GM19240 (cell line): Measurements from ENCODE around the gene MRAS.
"Not testable (repeated sequence)": the region's sequence is repeated elsewhere in the genome, so short reads cannot be mapped to it uniquely, and the experiment has no call there.

Experiments
- DNase-seq: peaks from one replicate; pipeline ENCODE4 v3.0.0; 2011; ENCODE audit warnings: low spot score; ENCODE audit not compliant: insufficient read length

The MRAS gene

DNA sequence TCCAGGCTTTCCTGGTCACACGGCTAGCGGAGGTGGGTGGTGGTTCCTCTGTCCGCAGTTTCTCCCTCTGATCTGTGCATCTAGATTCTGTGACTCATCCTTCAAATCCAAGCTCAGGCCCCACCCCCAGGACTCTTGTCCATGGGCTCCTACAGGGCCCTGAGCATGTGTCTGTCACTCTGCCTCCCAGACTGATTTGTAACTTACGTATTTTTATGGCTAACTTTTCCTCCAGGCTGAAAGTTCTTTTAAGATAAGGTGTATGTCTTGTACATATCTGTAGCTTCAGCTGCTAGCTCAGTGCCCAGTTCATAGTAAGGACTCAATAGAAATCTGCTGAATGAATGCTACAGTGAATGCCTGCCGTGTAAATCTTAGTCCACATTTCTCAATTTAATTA lies 94.1 kb downstream of the MRAS start:
- DNase-seq = no peak

GRCh38 chr3:138443091-138443490 lies 94.7 kb downstream of the MRAS start:
- DNase-seq = no peak

DNA sequence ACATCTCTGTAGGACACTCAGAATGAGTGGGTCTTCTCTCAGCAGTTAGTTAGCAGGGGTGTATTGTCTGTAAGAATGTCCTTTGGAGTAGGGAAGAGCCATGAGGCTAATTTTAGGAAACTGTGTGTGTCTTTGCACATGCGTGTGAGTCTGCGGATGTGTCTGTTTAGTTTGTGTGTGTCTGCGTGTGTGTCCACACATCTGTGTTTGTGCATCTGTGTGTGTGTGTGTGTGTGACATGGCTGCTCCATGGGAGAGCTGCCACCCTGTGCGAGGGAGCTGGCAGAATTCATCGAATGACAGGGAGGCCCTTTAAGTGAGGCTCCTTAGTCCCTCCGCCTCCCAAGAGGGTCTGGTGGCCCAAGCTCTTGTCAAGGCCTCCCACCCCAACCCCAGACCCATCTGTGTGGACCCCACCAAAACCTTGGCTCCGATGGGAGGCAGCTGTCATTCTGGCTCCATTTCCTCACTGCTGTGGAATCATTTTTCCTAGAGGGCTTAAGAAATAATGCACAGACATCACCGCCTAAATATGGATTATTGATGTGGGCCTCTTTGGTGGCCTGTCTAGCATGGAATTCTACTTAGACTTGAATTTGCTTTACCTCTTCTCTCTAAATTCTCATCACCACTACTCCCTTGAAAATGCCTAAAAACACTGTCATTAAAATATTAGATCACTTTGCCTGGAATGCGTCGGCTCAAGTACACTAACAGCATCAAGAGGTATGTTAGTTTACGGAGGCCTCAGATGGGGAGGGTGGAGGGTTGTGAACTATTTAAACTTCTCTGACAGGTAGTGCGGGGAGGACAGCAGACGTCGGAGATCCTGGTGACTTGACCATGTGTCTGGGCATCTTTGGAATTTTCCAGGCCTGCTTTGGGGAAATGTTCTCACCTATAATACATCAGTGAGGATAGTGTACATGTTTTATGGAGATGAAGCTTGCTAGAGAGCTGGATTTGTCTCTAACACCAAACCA lies 95.4 kb downstream of the MRAS start:
- no peak for DNase-seq

GRCh38 chr3:138445236-138445635 lies 96.9 kb downstream of the MRAS start:
- DNase-seq = no peak

GRCh38 chr3:138445654-138446053 lies 97.3 kb downstream of the MRAS start:
- no peak for DNase-seq

- DNase-seq = no peak
Measured at GRCh38 chr3:138448631-138449030, 100.3 kb downstream of the MRAS start.

- DNase-seq = no peak
Measured at GRCh38 chr3:138449490-138449889, 101.1 kb downstream of the MRAS start.

DNA sequence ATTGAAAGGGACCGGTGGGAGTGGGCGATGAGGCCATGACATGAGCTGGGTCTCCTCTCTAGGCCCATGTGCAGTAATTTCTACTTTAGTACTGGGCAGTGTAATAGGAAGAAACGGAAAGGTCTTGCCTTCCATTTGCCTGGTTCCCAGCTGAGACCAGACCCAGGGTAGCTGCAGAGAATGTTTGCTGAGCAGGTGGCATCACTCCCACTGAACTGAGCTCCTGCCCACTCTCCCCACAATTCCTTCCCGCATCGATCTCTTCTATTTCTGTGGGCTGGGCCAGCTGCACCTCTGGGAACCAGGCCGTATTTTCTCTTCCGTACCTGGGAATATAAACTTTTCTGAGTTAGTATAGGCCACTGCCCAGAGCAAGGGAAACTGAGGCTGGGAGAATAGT lies 101.8 kb downstream of the MRAS start:
- DNase-seq = no peak

DNA sequence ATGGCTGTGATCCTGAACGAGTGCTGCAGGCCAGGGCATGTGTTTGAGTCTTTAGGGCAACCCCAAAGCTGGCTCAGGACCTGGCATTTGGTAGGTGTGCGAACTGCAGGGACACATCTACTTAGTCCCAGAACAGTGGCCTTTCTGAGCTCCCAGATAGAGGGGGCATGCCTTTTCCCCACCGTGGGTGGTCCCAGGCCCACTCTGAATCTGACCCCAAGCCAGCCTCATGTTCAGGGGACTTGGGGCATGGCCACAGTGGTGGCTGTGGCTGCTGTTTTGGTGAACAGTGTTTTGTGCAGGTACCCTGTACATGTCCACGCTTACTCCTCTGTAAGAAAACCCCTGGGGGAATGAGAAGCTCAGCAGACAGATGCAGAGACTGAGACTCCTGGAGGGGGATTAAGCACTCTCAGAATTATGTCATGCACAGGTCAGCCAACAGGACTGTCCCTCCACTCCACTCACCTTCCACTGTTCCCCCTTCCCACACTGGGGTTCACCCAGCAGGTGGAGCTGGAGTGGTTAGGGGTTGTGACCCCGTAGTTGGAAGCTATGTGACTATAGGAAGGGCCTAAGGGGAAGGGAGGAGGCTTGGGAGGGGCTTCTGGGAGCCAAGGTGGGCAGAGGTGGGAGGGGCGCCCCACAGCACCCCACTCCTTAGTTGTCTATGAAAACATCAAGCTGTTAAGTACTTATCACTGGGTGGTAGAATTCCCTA lies 102.5 kb downstream of the MRAS start:
- DNase-seq = no peak

DNA sequence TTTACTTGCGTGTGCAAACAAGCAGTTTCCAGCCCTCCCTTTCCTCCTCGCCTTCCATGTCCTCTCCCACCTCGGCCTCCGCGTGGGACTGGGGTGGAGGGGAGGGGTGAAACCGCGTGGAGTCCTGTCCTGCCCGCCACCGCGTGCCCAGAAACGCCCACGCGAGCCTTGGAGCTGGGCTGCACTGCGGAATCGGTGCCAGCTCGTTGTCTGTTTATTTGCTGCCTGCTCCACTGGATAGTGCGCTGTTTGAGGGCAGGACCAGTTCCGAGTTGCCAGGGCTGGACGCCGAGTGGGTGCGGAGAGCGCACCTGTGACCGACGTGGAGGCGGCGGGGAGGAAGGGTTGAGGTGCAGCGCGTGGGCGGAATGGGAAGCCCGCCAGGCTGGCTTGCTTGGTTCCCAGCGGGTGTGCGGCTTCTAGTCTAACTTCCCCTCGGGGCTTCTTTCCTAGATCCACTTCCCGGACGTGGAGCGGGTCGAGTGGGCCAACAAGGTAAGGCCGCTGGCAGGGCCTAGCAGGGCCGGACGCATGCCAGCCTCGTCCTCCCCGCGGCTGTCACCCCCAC lies 103.3 kb downstream of the MRAS start:
- DNase-seq = no peak

- DNase-seq = no peak
Measured at GRCh38 chr3:138452436-138452835, 104.1 kb downstream of the MRAS start.

- DNase-seq = not testable (repeated sequence)
Measured at GRCh38 chr3:138453940-138454339, 105.6 kb downstream of the MRAS start.
